ENCODE results near the gene DZIP1.
"Not testable (repeated sequence)": the region's sequence is repeated elsewhere in the genome, so short reads cannot be mapped to it uniquely, and the experiment has no call there.

DZIP1 gene

DNA sequence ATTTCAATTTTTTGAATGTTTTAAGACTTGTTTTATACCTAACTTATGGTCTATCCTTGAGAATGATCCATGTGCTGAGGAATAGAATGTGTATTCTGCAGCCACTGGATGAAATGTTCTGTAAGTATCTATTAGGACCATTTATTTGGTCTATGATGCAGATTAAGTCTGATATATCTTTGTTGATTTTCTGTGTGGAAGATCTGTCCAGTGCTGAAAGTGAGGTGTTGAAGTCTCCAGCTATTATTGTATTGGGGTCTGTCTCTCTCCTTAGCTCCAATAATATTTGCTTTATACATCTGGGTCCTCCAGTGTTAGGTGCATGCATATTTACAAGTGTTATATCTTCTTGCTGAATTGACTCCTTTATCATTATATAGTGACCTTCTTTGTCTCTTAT, 22.7 kb upstream of the DZIP1 start:
- H3K27me3 ChIP-seq (ENCODE audit: control insufficient read depth, insufficient read depth, low read length); H3K9me3 ChIP-seq (ENCODE audit: control insufficient read depth, low read length); H3K9ac ChIP-seq (ENCODE audit: low read length); H3K36me3 ChIP-seq (ENCODE audit: control insufficient read depth, insufficient read depth, low read length); H3K4me1 ChIP-seq (ENCODE audit: control insufficient read depth, insufficient read depth, low read length); H3K4me3 ChIP-seq (ENCODE audit: low read length): not testable (repeated sequence)

DNA sequence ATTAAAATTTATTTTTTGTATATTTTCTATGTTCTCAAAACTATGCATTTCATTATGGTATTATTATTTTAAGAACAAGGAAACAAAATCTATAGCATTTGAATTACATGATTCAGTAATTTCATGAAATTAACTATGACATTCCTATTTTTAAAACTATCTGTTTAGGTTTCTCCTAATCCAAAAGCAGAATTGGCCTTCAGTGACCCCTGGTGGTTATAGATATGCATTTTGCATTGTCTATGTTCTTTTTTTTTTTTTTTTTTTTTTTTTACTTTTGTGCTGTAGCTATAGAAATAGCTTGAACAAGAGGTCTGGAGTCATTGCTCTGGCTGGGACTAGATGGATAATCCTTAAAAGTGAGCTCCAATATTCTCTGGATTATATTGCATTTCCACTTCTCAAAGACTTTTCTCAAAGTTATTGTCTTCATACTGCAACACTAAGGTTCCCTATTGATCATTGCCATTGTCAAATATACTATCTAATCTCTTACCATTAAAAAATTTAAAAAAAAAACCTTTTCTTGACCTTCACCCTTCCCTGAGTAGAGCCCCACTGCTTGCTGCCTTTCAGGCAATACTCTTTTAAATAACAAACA, 16.6 kb upstream of the DZIP1 start:
- no peak overlapping the region for H3K4me3 ChIP-seq (ENCODE audit: low read length)
- no peaks in the 10 kb centered on the region for H3K4me1 ChIP-seq (ENCODE audit: control insufficient read depth, insufficient read depth, low read length)
- no peaks in the 10 kb centered on the region for H3K9me3 ChIP-seq (ENCODE audit: control insufficient read depth, low read length)
- no peaks in the 10 kb centered on the region for H3K27me3 ChIP-seq (ENCODE audit: control insufficient read depth, insufficient read depth, low read length)
- H3K9ac ChIP-seq (ENCODE audit: low read length): no peak overlapping the region
- H3K36me3 ChIP-seq (ENCODE audit: control insufficient read depth, insufficient read depth, low read length): no peaks in the 10 kb centered on the region

DNA sequence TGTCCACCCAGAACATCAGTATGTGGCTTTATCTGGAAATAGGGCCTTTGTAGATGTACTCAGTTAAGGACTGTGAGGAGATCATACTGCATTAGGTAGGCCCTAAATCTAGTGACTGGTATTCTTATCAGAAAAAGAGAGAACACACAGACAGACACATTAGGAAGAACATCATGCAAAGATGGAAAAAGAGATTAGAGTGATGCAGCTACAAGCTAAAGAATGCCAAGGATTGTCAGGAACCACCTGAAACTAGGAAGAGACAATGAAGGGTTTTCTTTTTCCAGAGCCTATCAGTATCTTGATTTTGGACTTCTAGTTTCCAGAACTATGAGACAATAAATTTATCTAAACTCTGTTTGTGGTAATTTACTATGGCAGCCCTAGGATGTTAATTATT, 15.0 kb upstream of the DZIP1 start:
- no peaks in the 10 kb centered on the region for H3K27me3 ChIP-seq (ENCODE audit: control insufficient read depth, insufficient read depth, low read length)
- H3K4me1 ChIP-seq (ENCODE audit: control insufficient read depth, insufficient read depth, low read length): no peaks in the 10 kb centered on the region
- H3K4me3 ChIP-seq (ENCODE audit: low read length): no peak overlapping the region

DNA sequence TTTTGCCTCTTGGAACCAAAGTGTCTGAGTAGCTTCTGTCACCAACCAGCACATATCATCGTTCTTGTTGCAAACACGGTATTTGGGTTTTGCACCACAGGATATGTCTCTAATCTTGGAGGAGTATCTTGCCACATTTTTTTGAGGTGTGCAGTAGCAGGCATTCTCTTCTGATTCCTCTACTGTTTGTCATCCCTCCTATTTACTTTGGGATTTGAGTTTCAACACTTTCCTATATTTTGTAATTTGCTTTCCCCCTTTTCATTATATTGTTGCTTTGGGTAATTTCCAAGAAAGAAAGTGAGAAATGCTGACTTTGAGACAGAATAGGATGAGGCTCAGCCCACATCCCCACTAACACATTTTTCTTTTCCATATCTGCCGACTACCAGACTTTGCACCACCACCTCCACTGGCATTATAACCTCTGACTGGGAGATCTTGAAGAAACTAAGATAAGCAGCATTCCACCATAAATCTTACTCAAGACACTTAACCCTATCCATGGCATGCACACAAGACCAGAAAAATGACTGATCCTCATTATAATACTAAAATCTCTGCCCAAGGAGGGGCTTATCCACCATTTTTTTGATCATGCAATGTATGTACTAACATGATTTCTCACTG, 12.0 kb upstream of the DZIP1 start:
- Histone ChIP-seq H3K4me3 (ENCODE audit: low read length) (no peak overlapping the region), H3K27me3 (ENCODE audit: control insufficient read depth, insufficient read depth, low read length) (no peaks in the 10 kb centered on the region), H3K36me3 (ENCODE audit: control insufficient read depth, insufficient read depth, low read length) (no peaks in the 10 kb centered on the region), H3K9me3 (ENCODE audit: control insufficient read depth, low read length) (no peaks in the 10 kb centered on the region), H3K4me1 (ENCODE audit: control insufficient read depth, insufficient read depth, low read length) (no peaks in the 10 kb centered on the region), H3K9ac (ENCODE audit: low read length) (no peak overlapping the region)

More for the DNA sequence above, 15.0 kb upstream of the DZIP1 start:
- no peaks in the 10 kb centered on the region for H3K9me3 ChIP-seq (ENCODE audit: control insufficient read depth, low read length)
- no peaks in the 10 kb centered on the region for H3K36me3 ChIP-seq (ENCODE audit: control insufficient read depth, insufficient read depth, low read length)
- H3K9ac ChIP-seq (ENCODE audit: low read length): no peak overlapping the region

DNA sequence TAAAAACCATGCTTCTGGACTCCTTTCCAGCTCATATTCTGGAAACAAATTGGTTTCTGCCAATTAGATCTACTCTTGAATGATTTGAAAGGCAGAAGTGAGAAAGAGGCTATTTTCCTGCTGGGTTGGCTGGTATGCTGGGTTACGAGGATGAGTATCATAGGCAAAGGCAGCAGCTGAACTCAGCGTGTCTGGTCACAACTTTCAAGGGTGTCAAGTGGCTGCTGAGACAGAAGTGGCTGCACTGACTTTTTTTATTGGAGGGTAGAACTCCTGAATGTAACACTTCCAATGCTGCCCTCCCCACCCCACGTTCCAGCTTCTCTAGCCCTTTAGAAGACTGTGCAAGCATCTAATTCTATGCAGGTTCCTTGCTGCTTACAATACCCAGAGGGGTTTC, 8.3 kb upstream of the DZIP1 start:
- Histone ChIP-seq H3K4me3 (ENCODE audit: low read length) (no peak overlapping the region), H3K9me3 (ENCODE audit: control insufficient read depth, low read length) (no peaks in the 10 kb centered on the region), H3K9ac (ENCODE audit: low read length) (no peak overlapping the region), H3K27me3 (ENCODE audit: control insufficient read depth, insufficient read depth, low read length) (no peaks in the 10 kb centered on the region), H3K36me3 (ENCODE audit: control insufficient read depth, insufficient read depth, low read length) (no peaks in the 10 kb centered on the region), H3K4me1 (ENCODE audit: control insufficient read depth, insufficient read depth, low read length) (no peaks in the 10 kb centered on the region)

DNA sequence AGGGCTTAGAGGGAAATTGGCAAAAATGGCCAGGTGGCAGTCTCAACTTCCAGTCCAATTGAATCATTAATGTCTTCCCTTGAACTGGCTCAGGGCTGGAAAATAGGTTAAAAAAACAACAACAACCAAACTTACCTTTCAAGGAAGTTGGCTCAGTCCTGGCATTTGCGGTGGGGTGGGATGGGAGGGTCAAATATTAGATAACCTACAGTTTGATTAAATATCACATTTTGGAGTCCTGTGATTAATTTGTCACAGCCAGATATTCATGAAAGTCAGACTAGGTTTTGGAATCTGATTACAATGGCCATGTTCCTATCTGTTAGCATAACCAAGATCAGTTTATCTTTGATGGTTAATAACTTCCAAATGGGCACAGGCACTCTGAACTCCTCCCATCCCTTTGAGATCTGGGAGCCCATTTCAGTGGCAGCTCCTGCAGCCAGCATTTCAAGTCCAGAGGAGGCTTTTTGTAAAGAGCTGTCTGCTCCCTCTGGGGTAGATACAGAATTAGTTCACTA, 7.8 kb upstream of the DZIP1 start:
- no peaks in the 10 kb centered on the region for H3K27me3 ChIP-seq (ENCODE audit: control insufficient read depth, insufficient read depth, low read length)
- H3K36me3 ChIP-seq (ENCODE audit: control insufficient read depth, insufficient read depth, low read length): no peaks in the 10 kb centered on the region
- no peak overlapping the region for H3K9ac ChIP-seq (ENCODE audit: low read length)
- no peak overlapping the region for H3K4me3 ChIP-seq (ENCODE audit: low read length)
- H3K4me1 ChIP-seq (ENCODE audit: control insufficient read depth, insufficient read depth, low read length): no peaks in the 10 kb centered on the region
- H3K9me3 ChIP-seq (ENCODE audit: control insufficient read depth, low read length): no peaks in the 10 kb centered on the region

DNA sequence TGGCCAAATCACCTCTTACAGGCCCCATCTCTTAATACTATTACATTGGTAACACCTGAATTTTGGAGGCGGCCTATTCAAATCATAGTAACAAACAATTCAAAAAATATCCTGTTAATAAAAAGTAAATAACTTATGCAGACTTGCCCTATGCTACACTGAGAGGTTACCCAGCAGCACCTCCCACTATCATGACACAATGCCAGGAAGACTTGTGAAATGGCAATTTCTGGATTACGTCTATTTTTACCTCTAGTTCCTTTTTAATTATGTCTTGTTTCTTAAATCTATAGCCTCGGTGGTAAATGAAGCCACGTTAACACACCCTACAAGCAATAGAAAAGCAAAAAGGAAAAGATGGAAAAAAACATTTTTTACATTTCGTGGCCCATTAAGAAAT, 6.2 kb upstream of the DZIP1 start:
- Histone ChIP-seq H3K4me3 (ENCODE audit: low read length) (no peak overlapping the region), H3K27me3 (ENCODE audit: control insufficient read depth, insufficient read depth, low read length) (no peaks in the 10 kb centered on the region)

DNA sequence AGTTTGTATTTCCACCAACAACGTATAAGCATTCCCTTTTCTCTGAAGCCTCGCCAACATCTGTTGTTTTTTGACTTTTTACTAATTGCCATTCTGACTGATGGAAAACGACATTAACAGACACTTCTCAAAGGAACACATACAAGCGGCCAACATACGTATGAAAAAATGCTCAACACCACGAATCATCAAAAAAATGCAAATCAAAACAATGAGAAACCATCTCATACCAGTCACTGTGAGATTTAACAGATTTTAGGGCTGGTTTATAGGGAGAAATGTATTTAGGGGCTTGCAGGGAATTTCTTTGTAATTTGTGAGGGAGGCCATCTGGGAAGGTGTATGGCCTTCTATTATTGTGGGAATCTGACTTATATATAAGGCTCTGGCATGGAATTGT, 2.8 kb upstream of the DZIP1 start:
- H3K4me3 ChIP-seq (ENCODE audit: low read length): no peak overlapping the region
- H3K36me3 ChIP-seq (ENCODE audit: control insufficient read depth, insufficient read depth, low read length): no peaks in the 10 kb centered on the region
- no peak overlapping the region for H3K9ac ChIP-seq (ENCODE audit: low read length)
- H3K9me3 ChIP-seq (ENCODE audit: control insufficient read depth, low read length): no peaks in the 10 kb centered on the region
- no peaks in the 10 kb centered on the region for H3K4me1 ChIP-seq (ENCODE audit: control insufficient read depth, insufficient read depth, low read length)
- H3K27me3 ChIP-seq (ENCODE audit: control insufficient read depth, insufficient read depth, low read length): peaks cover 18% of the 10 kb centered on the region

More for the DNA sequence above, 6.2 kb upstream of the DZIP1 start:
- Histone ChIP-seq H3K36me3 (ENCODE audit: control insufficient read depth, insufficient read depth, low read length) (no peaks in the 10 kb centered on the region), H3K4me1 (ENCODE audit: control insufficient read depth, insufficient read depth, low read length) (no peaks in the 10 kb centered on the region), H3K9me3 (ENCODE audit: control insufficient read depth, low read length) (no peaks in the 10 kb centered on the region), H3K9ac (ENCODE audit: low read length) (no peak overlapping the region)

DNA sequence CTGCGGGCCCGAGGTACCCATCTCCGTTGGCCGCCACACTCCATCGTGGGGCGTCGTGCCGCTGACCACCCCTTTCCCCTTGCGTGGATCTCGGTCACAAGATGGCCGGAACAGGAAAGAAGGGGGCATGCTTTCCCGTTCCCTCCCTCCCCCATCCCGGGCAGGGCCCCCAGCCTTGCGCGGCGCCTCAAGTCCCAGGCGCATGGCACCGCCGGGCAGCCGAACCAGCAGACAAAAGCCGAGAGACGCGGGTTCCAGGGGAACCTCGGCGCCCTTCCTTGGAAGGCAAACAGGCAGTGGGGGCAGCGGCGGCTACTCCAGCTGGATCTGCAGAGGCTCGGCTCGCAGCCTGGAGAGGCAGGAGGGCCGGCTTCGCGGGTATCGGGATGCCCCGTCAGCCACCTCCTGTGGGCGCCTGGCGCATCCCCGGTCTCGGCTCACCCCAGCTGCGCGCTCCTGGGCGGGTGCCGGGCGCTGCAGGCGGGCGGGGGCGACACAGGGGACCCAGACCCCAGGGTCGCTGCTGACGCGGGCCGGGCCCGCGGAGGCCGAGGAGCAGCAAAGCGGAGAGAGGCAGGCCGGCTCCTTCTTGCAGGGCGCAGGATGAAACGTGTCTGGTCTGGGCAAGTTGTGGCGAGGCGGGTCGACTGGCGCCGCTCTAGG, 439 bp downstream of the DZIP1 start:
- Histone ChIP-seq H3K9me3 (ENCODE audit: control insufficient read depth, low read length) (no peaks in the 10 kb centered on the region), H3K27me3 (ENCODE audit: control insufficient read depth, insufficient read depth, low read length) (peaks cover 32% of the 10 kb centered on the region), H3K4me1 (ENCODE audit: control insufficient read depth, insufficient read depth, low read length) (no peaks in the 10 kb centered on the region), H3K9ac (ENCODE audit: low read length) (peak overlapping the region; percentile 31), H3K36me3 (ENCODE audit: control insufficient read depth, insufficient read depth, low read length) (no peaks in the 10 kb centered on the region), H3K4me3 (ENCODE audit: low read length) (no peak overlapping the region)

DNA sequence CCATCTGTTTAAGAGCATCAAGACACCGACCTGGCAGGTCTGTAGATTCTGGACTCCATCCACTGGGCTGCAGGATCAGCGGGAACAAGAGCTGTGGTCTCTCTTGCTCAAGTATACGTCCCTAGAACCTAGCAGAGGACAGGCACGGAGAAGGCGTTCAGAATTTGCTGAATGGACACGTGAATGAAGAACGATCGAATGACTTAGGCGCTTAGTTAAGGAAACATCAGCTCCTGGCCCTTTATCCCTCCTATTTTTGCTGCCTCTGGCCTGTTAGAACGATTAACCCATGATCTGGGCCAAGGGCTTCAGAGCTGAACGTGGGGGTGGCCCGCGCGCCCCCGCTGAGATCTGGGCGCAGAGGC, 953 bp downstream of the DZIP1 start:
- H3K4me1 ChIP-seq (ENCODE audit: control insufficient read depth, insufficient read depth, low read length): no peaks in the 10 kb centered on the region
- no peak overlapping the region for H3K4me3 ChIP-seq (ENCODE audit: low read length)
- H3K27me3 ChIP-seq (ENCODE audit: control insufficient read depth, insufficient read depth, low read length): peaks cover 32% of the 10 kb centered on the region
- no peaks in the 10 kb centered on the region for H3K9me3 ChIP-seq (ENCODE audit: control insufficient read depth, low read length)
- peak overlapping the region; percentile 31 for H3K9ac ChIP-seq (ENCODE audit: low read length)
- H3K36me3 ChIP-seq (ENCODE audit: control insufficient read depth, insufficient read depth, low read length): no peaks in the 10 kb centered on the region

DNA sequence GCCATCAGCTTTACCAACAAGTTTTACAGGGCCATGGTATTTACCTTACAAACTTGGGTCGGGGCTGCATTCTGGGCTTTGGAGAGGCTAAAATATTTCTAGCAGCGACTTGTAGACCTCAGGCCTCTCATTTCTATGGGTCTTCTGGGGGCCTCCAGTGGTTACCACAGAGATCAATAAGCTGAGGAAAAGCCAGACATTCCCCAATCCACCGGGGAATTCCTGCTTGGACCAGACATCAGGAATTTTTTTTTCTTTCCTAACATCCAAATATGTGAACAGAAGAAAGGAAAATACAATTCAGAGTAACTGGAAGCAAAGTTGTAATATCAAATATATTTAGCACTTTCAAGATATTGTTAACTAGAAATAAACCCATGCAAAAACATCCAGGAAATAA, 1.5 kb downstream of the DZIP1 start:
- peaks cover 32% of the 10 kb centered on the region for H3K27me3 ChIP-seq (ENCODE audit: control insufficient read depth, insufficient read depth, low read length)
- no peak overlapping the region for H3K9ac ChIP-seq (ENCODE audit: low read length)
- no peaks in the 10 kb centered on the region for H3K9me3 ChIP-seq (ENCODE audit: control insufficient read depth, low read length)
- no peaks in the 10 kb centered on the region for H3K4me1 ChIP-seq (ENCODE audit: control insufficient read depth, insufficient read depth, low read length)
- H3K36me3 ChIP-seq (ENCODE audit: control insufficient read depth, insufficient read depth, low read length): no peaks in the 10 kb centered on the region
- no peak overlapping the region for H3K4me3 ChIP-seq (ENCODE audit: low read length)

DNA sequence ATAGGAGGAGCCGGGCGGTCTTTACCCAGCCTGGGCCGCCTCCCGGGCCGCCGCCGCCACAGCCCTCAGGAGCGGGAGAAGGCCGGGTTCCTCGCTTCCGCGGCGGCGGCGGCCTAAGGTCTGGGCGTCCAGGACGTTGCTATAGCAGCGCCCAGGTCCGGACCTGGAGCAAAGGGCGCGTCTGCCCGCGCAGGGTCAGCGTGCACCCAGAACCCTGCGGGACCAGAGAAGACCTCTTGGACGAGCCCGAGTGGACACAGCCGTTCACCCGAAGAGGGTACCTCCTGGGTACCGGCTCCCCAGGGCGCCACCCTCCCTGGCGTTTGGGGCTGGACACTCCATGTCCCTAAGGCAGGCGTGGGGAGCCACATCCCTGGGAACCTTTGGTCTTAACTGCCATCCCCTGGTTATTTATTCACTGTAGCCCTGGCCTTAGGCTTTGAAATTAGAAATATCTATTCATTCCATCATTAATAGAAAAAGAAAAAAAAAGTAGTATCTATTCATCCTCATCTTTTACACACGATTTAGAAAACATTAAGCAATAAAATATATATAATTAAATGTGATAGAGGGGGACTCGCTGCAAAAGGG, 2.4 kb downstream of the DZIP1 start:
- Histone ChIP-seq H3K27me3 (ENCODE audit: control insufficient read depth, insufficient read depth, low read length) (peaks cover 32% of the 10 kb centered on the region), H3K36me3 (ENCODE audit: control insufficient read depth, insufficient read depth, low read length) (no peaks in the 10 kb centered on the region), H3K4me3 (ENCODE audit: low read length) (no peak overlapping the region), H3K9me3 (ENCODE audit: control insufficient read depth, low read length) (no peaks in the 10 kb centered on the region), H3K4me1 (ENCODE audit: control insufficient read depth, insufficient read depth, low read length) (no peaks in the 10 kb centered on the region), H3K9ac (ENCODE audit: low read length) (peak overlapping the region; percentile 34)

All from mucosa of stomach (tissue), 1 donor.